ENCODE results near the gene MIEF2. TPM values are rescaled to one million over a fixed set of nuclear protein-coding genes. Genes with fewer than 3 reads are reported as not detected.

The MIEF2 gene
- polyA plus RNA-seq, 1 donor from 2014 or later, result 74.9 TPM

- Histone ChIP-seq H3F3A (ENCODE audit: insufficient read depth, low read length, poor library complexity, severe bottlenecking) (no peaks in the 10 kb centered on the region), H3K36me3 (ENCODE audit: insufficient read depth, low read length) (peaks cover 5% of the 10 kb centered on the region), H3K27ac (ENCODE audit: low read length) (no peak overlapping the region), H3K9ac (ENCODE audit: low read length) (no peak overlapping the region), H3K4me3 (ENCODE audit: low read length) (no peak overlapping the region), H3K9me2 (ENCODE audit: insufficient read depth, low read length) (no peaks in the 10 kb centered on the region), H4K20me1 (ENCODE audit: insufficient read depth) (no peaks in the 10 kb centered on the region), H3K9me3 (ENCODE audit: low read length) (no peaks in the 10 kb centered on the region), H2AFZ (ENCODE audit: low read depth, low read length) (no peak overlapping the region), H3K4me2 (ENCODE audit: low read length) (no peak overlapping the region), H3K79me2 (replicated peaks; ENCODE audit: insufficient read depth, low read length) (no peaks in the 10 kb centered on the region), H3K27me3 (ENCODE audit: insufficient read depth, low read depth, low read length) (no peaks in the 10 kb centered on the region)
- TF ChIP-seq POLR2AphosphoS5 (IDR thresholded peaks at IDR 0.05) (no peak), EP300 (conservative IDR thresholded peaks at IDR 0.05; ENCODE audit: poor library complexity, severe bottlenecking) (no peak), CTCF (IDR thresholded peaks at IDR 0.05; ENCODE audit: poor library complexity, severe bottlenecking) (no peak), SMC3 (conservative IDR thresholded peaks at IDR 0.05; ENCODE audit: poor library complexity) (no peak), REST (IDR thresholded peaks at IDR 0.05; ENCODE audit: borderline replicate concordance) (no peak), TAF1 (IDR thresholded peaks at IDR 0.05; ENCODE audit: low read depth) (no peak), EZH2 (IDR thresholded peaks at IDR 0.05; ENCODE audit: borderline replicate concordance, insufficient read depth, low read length, poor library complexity, severe bottlenecking) (no peak), MXI1 (conservative IDR thresholded peaks at IDR 0.05; ENCODE audit: poor library complexity, severe bottlenecking) (no peak), RAD21 (conservative IDR thresholded peaks at IDR 0.05) (no peak)
Measured at GRCh38 chr17:18238299-18238698, 22.2 kb upstream of the MIEF2 start.

- Histone ChIP-seq H2AFZ (ENCODE audit: low read depth, low read length) (no peak overlapping the region), H3K4me2 (ENCODE audit: low read length) (no peak overlapping the region), H3K9me3 (ENCODE audit: low read length) (no peaks in the 10 kb centered on the region), H3K27me3 (ENCODE audit: insufficient read depth, low read depth, low read length) (no peaks in the 10 kb centered on the region), H3K9ac (ENCODE audit: low read length) (no peak overlapping the region), H3F3A (ENCODE audit: insufficient read depth, low read length, poor library complexity, severe bottlenecking) (no peaks in the 10 kb centered on the region), H3K27ac (ENCODE audit: low read length) (no peak overlapping the region), H3K79me2 (replicated peaks; ENCODE audit: insufficient read depth, low read length) (no peaks in the 10 kb centered on the region), H4K20me1 (ENCODE audit: insufficient read depth) (no peaks in the 10 kb centered on the region), H3K9me2 (ENCODE audit: insufficient read depth, low read length) (no peaks in the 10 kb centered on the region), H3K36me3 (ENCODE audit: insufficient read depth, low read length) (peaks cover 5% of the 10 kb centered on the region), H3K4me3 (ENCODE audit: low read length) (no peak overlapping the region)
- TF ChIP-seq REST (IDR thresholded peaks at IDR 0.05; ENCODE audit: borderline replicate concordance) (no peak), SMC3 (conservative IDR thresholded peaks at IDR 0.05; ENCODE audit: poor library complexity) (no peak), MXI1 (conservative IDR thresholded peaks at IDR 0.05; ENCODE audit: poor library complexity, severe bottlenecking) (no peak), TAF1 (IDR thresholded peaks at IDR 0.05; ENCODE audit: low read depth) (no peak), RAD21 (conservative IDR thresholded peaks at IDR 0.05) (no peak), EP300 (conservative IDR thresholded peaks at IDR 0.05; ENCODE audit: poor library complexity, severe bottlenecking) (no peak), POLR2AphosphoS5 (IDR thresholded peaks at IDR 0.05) (no peak), CTCF (IDR thresholded peaks at IDR 0.05; ENCODE audit: poor library complexity, severe bottlenecking) (no peak), EZH2 (IDR thresholded peaks at IDR 0.05; ENCODE audit: borderline replicate concordance, insufficient read depth, low read length, poor library complexity, severe bottlenecking) (no peak)
Measured at GRCh38 chr17:18240449-18240848, 20.0 kb upstream of the MIEF2 start.
